H1 (cell line): Measurements from ENCODE around the gene EGFL6. TPM values are rescaled to one million over a fixed set of nuclear protein-coding genes. Genes with fewer than 3 reads are reported as not detected.
A peak's percentile ranks its signal among the peaks of the same experiment; 100 is the strongest.

Experiments
- CTCF ChIA-PET: fragments of 300-600 bp; sonication (Branson Sonifier 250); formaldehyde crosslinking; loops from one replicate; lab custom pipeline; 2021; ENCODE audit not compliant: partially characterized antibody; lab: Charles Lee
- POLR2A ChIA-PET: fragments of 300-600 bp; sonication (Branson Sonifier 250); formaldehyde crosslinking; loops from one replicate; lab custom pipeline; 2021; ENCODE audit warnings: inconsistent platforms; ENCODE audit not compliant: partially characterized antibody; lab: Charles Lee
- DNase-seq, 2 experiments: peaks; one replicate each; pipeline versions ENCODE4 v3.0.0 to v3.0.0-alpha.2; 2010 to 2022; ENCODE audit warnings: low spot score in 2 of 2, low read depth in 1 of 2, mixed read lengths in 1 of 2
- FAIRE-seq: peaks from 2 replicates; lab custom pipeline; 2011; peaks lifted over from hg19 to GRCh38; lab: Jason Lieb, UNC
- H2AFZ ChIP-seq: 2 replicates; pipeline ENCODE4 v1.8.1; 2012; ENCODE audit warnings: low read length, inconsistent platforms
- H2AK5ac ChIP-seq: 2 replicates; pipeline ENCODE4 v1.6.1; 2013; ENCODE audit warnings: low read depth, low read length
- H2BK120ac ChIP-seq: replicated peaks from 2 replicates; pipeline ENCODE3; 2013; ENCODE audit warnings: low read depth, low read length, inconsistent platforms
- H2BK12ac ChIP-seq: 2 replicates; pipeline ENCODE4 v1.6.1; 2013; ENCODE audit warnings: low read depth, low read length
- H2BK15ac ChIP-seq: 2 replicates; pipeline ENCODE4 v1.6.1; 2013; ENCODE audit warnings: low read length
- H2BK20ac ChIP-seq: 2 replicates; pipeline ENCODE4 v1.6.1; 2013; ENCODE audit warnings: low read length
- H2BK5ac ChIP-seq: 2 replicates; pipeline ENCODE4 v1.6.1; 2013; ENCODE audit warnings: low read depth, low read length
- H3K14ac ChIP-seq: 2 replicates; pipeline ENCODE4 v1.6.1; 2013; ENCODE audit warnings: inconsistent platforms; ENCODE audit not compliant: insufficient read length
- H3K18ac ChIP-seq: 2 replicates; pipeline ENCODE4 v1.6.1; 2013; ENCODE audit warnings: low read length; ENCODE audit errors: extremely low read depth
- H3K23ac ChIP-seq: 2 replicates; pipeline ENCODE4 v1.6.1; 2013; ENCODE audit warnings: inconsistent platforms; ENCODE audit not compliant: insufficient read length
- H3K23me2 ChIP-seq: 2 replicates; pipeline ENCODE4 v1.6.1; 2013; ENCODE audit warnings: low read depth, low read length
- H3K27ac ChIP-seq: 2 replicates; pipeline ENCODE4 v1.6.1; 2011; ENCODE audit warnings: low read depth, low read length, inconsistent platforms
- H3K27me3 ChIP-seq, 4 experiments: replicated peaks in 1 of 4; 1 replicate in 1 of 4; 2 replicates in 3 of 4; pipeline versions ENCODE4 v1.6.1 to v1.8.1; 2011 to 2013; ENCODE audit warnings: low read length in 3 of 4, mild to moderate bottlenecking in 3 of 4, inconsistent platforms in 2 of 4, mixed read lengths in 2 of 4, moderate library complexity in 1 of 4; ENCODE audit not compliant: control insufficient read depth in 3 of 4, insufficient read depth in 3 of 4; ENCODE audit errors: extremely low read depth in 1 of 4
- H3K36me3 ChIP-seq, 4 experiments: 2 replicates each; pipeline versions ENCODE4 v1.6.1 to v1.8.1; 2011 to 2013; ENCODE audit warnings: mild to moderate bottlenecking in 4 of 4, low read length in 3 of 4, moderate library complexity in 2 of 4, control low read depth in 1 of 4, inconsistent platforms in 1 of 4; ENCODE audit not compliant: insufficient read depth in 4 of 4, control insufficient read depth in 2 of 4
- H3K4ac ChIP-seq: replicated peaks from 2 replicates; pipeline ENCODE3; 2013; ENCODE audit warnings: low read length, low read depth, mixed read lengths, inconsistent platforms; ENCODE audit not compliant: insufficient read length
- H3K4me1 ChIP-seq, 4 experiments: replicated peaks in 1 of 4; 1 replicate in 1 of 4; 2 replicates in 3 of 4; pipeline versions ENCODE4 v1.6.1 to v1.8.1; 2011 to 2013; ENCODE audit warnings: low read length in 3 of 4, inconsistent platforms in 2 of 4, mixed read lengths in 1 of 4; ENCODE audit not compliant: insufficient read depth in 4 of 4, control insufficient read depth in 3 of 4
- H3K4me2 ChIP-seq, 2 experiments: 2 replicates each; pipeline versions ENCODE4 v1.6.1 to v1.8.1; 2011 to 2013; ENCODE audit warnings: low read depth in 2 of 2, low read length in 2 of 2, control low read depth in 1 of 2, inconsistent platforms in 1 of 2, mild to moderate bottlenecking in 1 of 2; ENCODE audit not compliant: insufficient read depth in 1 of 2
- H3K4me3 ChIP-seq, 4 experiments: fragments of 200-600, 300-600 bp in 1 of 4; sonication (generic), shearing (Covaris generic), sonication (Bioruptor Twin) in 1 of 4; 2 replicates each; pipeline versions ENCODE4 v1.5.1 to v1.8.1; 2011 to 2016; ENCODE audit warnings: low read length in 4 of 4, low read depth in 3 of 4, control low read depth in 2 of 4, inconsistent platforms in 2 of 4, mild to moderate bottlenecking in 2 of 4, mixed read lengths in 1 of 4, moderate library complexity in 1 of 4; ENCODE audit not compliant: insufficient read depth in 2 of 4; ENCODE audit errors: extremely low read depth in 1 of 4
- H3K56ac ChIP-seq: replicated peaks from 2 replicates; pipeline ENCODE3; 2013; ENCODE audit warnings: low read depth, mild to moderate bottlenecking, mixed read lengths, low read length, inconsistent platforms; ENCODE audit not compliant: insufficient read length
- H3K79me1 ChIP-seq: 2 replicates; pipeline ENCODE4 v1.6.1; 2013; ENCODE audit warnings: low read depth, low read length, control low read depth
- H3K79me2 ChIP-seq, 2 experiments: 2 replicates each; pipeline versions ENCODE4 v1.6.1 to v1.8.1; 2012 to 2013; ENCODE audit warnings: low read length in 2 of 2, mild to moderate bottlenecking in 2 of 2, inconsistent platforms in 1 of 2; ENCODE audit not compliant: insufficient read depth in 2 of 2, control insufficient read depth in 1 of 2
- H3K9ac ChIP-seq, 4 experiments: replicated peaks in 1 of 4; 1 replicate in 1 of 4; 2 replicates in 3 of 4; pipeline versions ENCODE4 v1.6.1 to v1.8.1; 2011 to 2013; ENCODE audit warnings: low read depth in 3 of 4, low read length in 3 of 4, control low read depth in 2 of 4, mild to moderate bottlenecking in 2 of 4, moderate library complexity in 2 of 4, inconsistent platforms in 1 of 4; ENCODE audit errors: extremely low read depth in 1 of 4
- H3K9me3 ChIP-seq, 2 experiments: 2 replicates each; pipeline versions ENCODE4 v1.6.1 to v1.8.1; 2012 to 2013; ENCODE audit warnings: mild to moderate bottlenecking in 2 of 2, moderate library complexity in 2 of 2, control low read depth in 1 of 2, inconsistent platforms in 1 of 2, low read depth in 1 of 2, low read length in 1 of 2, mixed read lengths in 1 of 2; ENCODE audit not compliant: insufficient read depth in 2 of 2
- H4K20me1 ChIP-seq, 2 experiments: replicated peaks in 1 of 2; 2 replicates each; pipeline versions ENCODE3 to v1.8.1; 2011 to 2013; ENCODE audit warnings: inconsistent platforms in 2 of 2, low read length in 2 of 2, mild to moderate bottlenecking in 1 of 2; ENCODE audit not compliant: insufficient read depth in 2 of 2, control insufficient read depth in 1 of 2
- H4K5ac ChIP-seq: 2 replicates; pipeline ENCODE4 v1.6.1; 2013; ENCODE audit warnings: low read length, low read depth, mixed read lengths, inconsistent platforms; ENCODE audit not compliant: insufficient read length
- H4K8ac ChIP-seq: 2 replicates; pipeline ENCODE4 v1.8.0; 2013; ENCODE audit warnings: mild to moderate bottlenecking, moderate library complexity, low read length, inconsistent platforms; ENCODE audit not compliant: insufficient read depth; ENCODE audit errors: extremely low read depth
- H4K91ac ChIP-seq: replicated peaks from 2 replicates; pipeline ENCODE3; 2013; ENCODE audit warnings: low read length, mixed read lengths, inconsistent platforms; ENCODE audit not compliant: insufficient read length
- CTCF ChIP-seq, 3 experiments: IDR thresholded peaks; 1 replicate in 2 of 3; 2 replicates in 1 of 3; pipeline versions ENCODE4 v1.5.1 to v1.6.1; 2011; ENCODE audit warnings: low read length in 3 of 3, mild to moderate bottlenecking in 3 of 3, inconsistent platforms in 2 of 3, low read depth in 1 of 3, moderate library complexity in 1 of 3; ENCODE audit not compliant: insufficient read depth in 1 of 3; ENCODE audit errors: control extremely low read depth in 1 of 3
- E2F6 ChIP-seq: IDR thresholded peaks from 2 replicates; pipeline ENCODE4 v1.6.1; 2012; ENCODE audit warnings: inconsistent platforms
- RAD21 ChIP-seq, 2 experiments: IDR thresholded peaks in 1 of 2; conservative IDR thresholded peaks in 1 of 2; 2 replicates each; pipeline ENCODE4 v1.6.1; 2011; ENCODE audit warnings: low read depth in 2 of 2, low read length in 2 of 2, improper control_type of control experiment in 1 of 2, inconsistent platforms in 1 of 2, mild to moderate bottlenecking in 1 of 2, moderate library complexity in 1 of 2
- WGBS, 2 experiments: shearing (Covaris generic) in 1 of 2; methylation state at CpG; one replicate each; pipeline versions ENCODE4 v1.1.6 to v1.1.7; 2013 to 2015; ENCODE audit warnings: low lambda C conversion rate in 2 of 2, mixed read lengths in 2 of 2, inconsistent platforms in 1 of 2, low coverage in 1 of 2, missing lambda C conversion rate in 1 of 2; ENCODE audit not compliant: insufficient replicate concordance in 2 of 2, insufficient coverage in 1 of 2, insufficient read length in 1 of 2; ENCODE audit errors: extremely low coverage in 1 of 2, missing lambda C conversion rate in 1 of 2; 5-methylcytosine and 5-hydroxymethylcytosine counted together
- polyA plus RNA-seq, 7 experiments: library from polyadenylated mRNA; depleted of rRNA in 3 of 7; stranded (reverse) in 5 of 7; unstranded in 2 of 7; fragments of >200 nt in 5 of 7; fragments of 200-250 nt in 2 of 7; gene quantifications; 1 replicate in 5 of 7; 2 replicates in 1 of 7; 4 replicates in 1 of 7; pipeline versions ENCODE4 v1.2.1 to v1.2.3, GENCODE V29; 2011 to 2013; ENCODE audit warnings: missing spikeins in 2 of 7, mixed read lengths in 2 of 7
- total RNA-seq: library from RNA; stranded (reverse); fragmentation: NEBNext Ultra II Directional; extraction: Animal tissue kit (Norgen Biotek cat#: 25700); gene quantifications from 2 replicates; pipeline ENCODE4 v1.2.1, GENCODE V29; 2021

The EGFL6 gene
- total and polyA plus RNA-seq, 2 of the 8 experiments (the other 6 are each of a cell fraction or from before 2014, with no cell fraction given): 0.93 to 1.1 TPM

- Histone ChIP-seq H3K56ac (no peak overlapping the region), H3K36me3 (no peaks in the 10 kb centered on the region), H3K79me2 (no peaks in the 10 kb centered on the region), H3K4me2 (no peak overlapping the region), H3K79me1 (no peaks in the 10 kb centered on the region), H4K8ac (no peak overlapping the region), H2BK5ac (no peak overlapping the region), H2BK12ac (no peak overlapping the region), H3K27ac (no peak overlapping the region), H2AFZ (no peak overlapping the region), H2BK15ac (no peak overlapping the region), H2AK5ac (no peak overlapping the region), H3K27me3 (no peaks in the 10 kb centered on the region), H3K23ac (no peak overlapping the region), H3K4me3 (no peak overlapping the region), H3K23me2 (no peaks in the 10 kb centered on the region), H2BK120ac (no peak overlapping the region), H4K91ac (no peak overlapping the region), H3K14ac (no peak overlapping the region), H3K9me3 (no peaks in the 10 kb centered on the region), H3K4me1 (no peaks in the 10 kb centered on the region), H3K9ac (no peak overlapping the region), H4K5ac (no peak overlapping the region), H4K20me1 (no peaks in the 10 kb centered on the region), H3K4ac (no peak overlapping the region), H2BK20ac (no peak overlapping the region), H3K18ac (no peak overlapping the region)
- WGBS, 2 experiments: 82% methylated on average over 3 of the region's 3 CpGs; no CpG with 5 or more reads in 1 of the 2 experiments
- no peak for DNase-seq
- CTCF ChIA-PET: interaction anchor here (0.7 to 2.6 kb wide), 10 partner anchors 9 to 190 kb away, joined by 3 to 7 read pairs (median 4); no protein-coding TSS in a partner anchor
- FAIRE-seq: no peak
- POLR2A ChIA-PET: no interaction called here
- peak; percentile 18 to 37 (median 19) for TF ChIP-seq CTCF (IDR thresholded peaks at IDR 0.05; ENCODE audit: control extremely low read depth in 1 of 3, insufficient read depth in 1 of 3, low read depth in 1 of 3, low read length in 3 of 3)
- peak in 1 of 2 experiments; percentile 35; a peak in 2 of 4 replicates for TF ChIP-seq RAD21 (IDR thresholded peaks at IDR 0.05 in 1 of 2, conservative IDR thresholded peaks at IDR 0.05 in 1 of 2; ENCODE audit: low read depth in 2 of 2, low read length in 2 of 2)
- TF ChIP-seq E2F6: no peak
Measured at GRCh38 chrX:13598877-13599276, 29.5 kb downstream of the EGFL6 start.
